IPS-NIHi11 (cell line): ENCODE results near the gene ARHGAP8.
"Not testable (repeated sequence)": the region's sequence is repeated elsewhere in the genome, so short reads cannot be mapped to it uniquely, and the experiment has no call there.

Source experiments
- DNase-seq: peaks from one replicate; pipeline ENCODE4 v3.0.0; 2012; ENCODE audit warnings: mixed read lengths, low spot score

The ARHGAP8 gene

GRCh38 chr22:44889255-44889878 lies 137.0 kb downstream of the ARHGAP8 start:
- peak; percentile 62 for DNase-seq

GRCh38 chr22:44890416-44891292 lies 138.3 kb downstream of the ARHGAP8 start:
- DNase-seq: no peak

- no peak for DNase-seq
Observed at GRCh38 chr22:44891293-44891747, 138.9 kb downstream of the ARHGAP8 start.

GRCh38 chr22:44891791-44892190 lies 139.4 kb downstream of the ARHGAP8 start:
- DNase-seq: no peak

- no peak for DNase-seq
Observed at GRCh38 chr22:44892243-44892642, 139.9 kb downstream of the ARHGAP8 start.

GRCh38 chr22:44892803-44893730 lies 140.7 kb downstream of the ARHGAP8 start:
- DNase-seq: no peak

- DNase-seq: peak; percentile 13
Observed at GRCh38 chr22:44893731-44894080, 141.3 kb downstream of the ARHGAP8 start.

- no peak for DNase-seq
Observed at GRCh38 chr22:44894321-44894720, 141.9 kb downstream of the ARHGAP8 start.

- DNase-seq: peak; percentile 18
Observed at GRCh38 chr22:44894782-44895181, 142.4 kb downstream of the ARHGAP8 start.

GRCh38 chr22:44895296-44896055 lies 143.1 kb downstream of the ARHGAP8 start:
- peak; percentile 6 for DNase-seq

- no peak for DNase-seq
Observed at GRCh38 chr22:44898236-44898635, 145.9 kb downstream of the ARHGAP8 start.

- no peak for DNase-seq
Observed at GRCh38 chr22:44901301-44901700, 148.9 kb downstream of the ARHGAP8 start.

GRCh38 chr22:44903164-44903563 lies 150.8 kb downstream of the ARHGAP8 start:
- not testable (repeated sequence) for DNase-seq

GRCh38 chr22:44904492-44905152 lies 152.2 kb downstream of the ARHGAP8 start:
- not testable (repeated sequence) for DNase-seq

GRCh38 chr22:44906248-44906936 lies 154.0 kb downstream of the ARHGAP8 start:
- DNase-seq: no peak

- DNase-seq: no peak
Observed at GRCh38 chr22:44906999-44907644, 154.7 kb downstream of the ARHGAP8 start.

GRCh38 chr22:44907765-44908737 lies 155.7 kb downstream of the ARHGAP8 start:
- DNase-seq: no peak

GRCh38 chr22:44909241-44909640 lies 156.9 kb downstream of the ARHGAP8 start:
- no peak for DNase-seq
